ENCODE measurements around the gene PIK3CD. TPM values are rescaled to one million over a fixed set of nuclear protein-coding genes. Genes with fewer than 3 reads are reported as not detected.

The PIK3CD gene
- total and polyA plus RNA-seq, 11 donors, result 1.9 to 18.8 (median 4.0) TPM

DNA sequence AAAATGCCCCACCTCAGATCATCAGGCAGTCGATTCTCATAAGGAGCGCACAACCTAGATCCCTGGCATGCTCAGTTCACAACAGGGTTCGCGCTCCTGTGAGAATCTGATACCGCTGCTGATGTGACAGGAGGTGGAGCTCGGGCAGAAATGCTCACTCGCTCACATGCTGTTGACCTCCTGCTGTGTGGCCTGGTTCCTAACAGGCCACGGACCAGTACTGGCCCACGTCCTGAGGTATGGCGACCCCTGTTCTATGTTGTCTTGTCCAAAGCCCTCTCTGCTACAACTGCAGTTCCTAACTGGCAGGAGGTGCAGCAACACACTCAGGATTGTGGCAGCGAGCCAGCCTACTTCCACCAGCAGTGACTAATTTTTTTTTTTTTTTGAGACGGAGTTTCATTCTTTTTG lies 101.6 kb downstream of the PIK3CD start:
- WGBS, 4 donors, result 65 to 76% (median 71%) methylated on average over 8 to 12 of the region's 12 CpGs
- H3K27me3 ChIP-seq, result no peaks in the 10 kb centered on the region
- H3K4me1 ChIP-seq, result peaks cover 0 to 28% (median 7%) of the 10 kb centered on the region in 12 donors
- H3K27ac ChIP-seq, result no peak overlapping the region
- no peaks in the 10 kb centered on the region for H3K9me3 ChIP-seq
- intact Hi-C loops (cut with DNase I), result no loop called here
- DNase-seq, result peak in 3 of 5 donors; percentile 27 to 62 (median 58)
- H3K36me3 ChIP-seq, result peaks cover 0 to 66% (median 54%) of the 10 kb centered on the region in 9 donors
- no peak overlapping the region for H3K4me3 ChIP-seq
- ATAC-seq, result peak in 2 of 4 donors; percentile 45 to 52
- no peak for TF ChIP-seq POLR2A (IDR thresholded peaks at IDR 0.05)
- no peak for TF ChIP-seq CTCF (IDR thresholded peaks at IDR 0.05)

DNA sequence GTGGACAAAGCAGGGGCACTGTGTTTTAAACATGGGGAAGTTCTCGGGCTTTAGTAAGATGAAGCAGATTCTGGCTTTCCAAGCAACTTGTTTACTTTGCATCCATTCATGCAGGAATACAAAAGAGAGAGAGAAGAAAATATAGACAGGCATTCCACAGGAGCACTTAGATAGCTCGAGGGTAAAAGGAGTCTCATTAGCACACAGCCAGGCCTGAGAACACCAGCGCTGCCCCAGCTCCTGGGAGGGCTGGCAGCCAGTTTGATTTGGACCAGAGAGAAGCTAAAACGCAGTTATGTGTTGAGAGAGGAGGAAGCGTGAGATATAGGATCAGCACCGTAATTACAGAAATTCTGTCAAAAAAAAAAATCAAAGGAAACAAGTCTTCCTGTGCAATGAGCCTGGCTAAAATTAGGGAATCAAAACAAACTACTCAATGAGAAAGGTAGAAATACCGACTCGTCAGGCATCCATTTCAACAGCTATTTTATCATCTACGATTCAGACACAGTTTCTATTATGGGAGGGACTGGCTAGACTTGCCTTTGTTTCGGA lies 104.0 kb downstream of the PIK3CD start:
- ATAC-seq, result peak; percentile 42 to 71 (median 52)
- no peak for DNase-seq
- TF ChIP-seq CTCF (IDR thresholded peaks at IDR 0.05) (no peak), POLR2A (IDR thresholded peaks at IDR 0.05) (no peak)
- peak overlapping the region in 3 of 12 donors; percentile 4 to 24 (median 22) for H3K4me3 ChIP-seq
- intact Hi-C loops (cut with DNase I), result no loop called here
- H3K9me3 ChIP-seq, result no peaks in the 10 kb centered on the region
- H3K27ac ChIP-seq, result peak overlapping the region in 3 of 12 donors; percentile 12 to 65 (median 41)
- H3K36me3 ChIP-seq, result peaks cover 0 to 42% (median 30%) of the 10 kb centered on the region in 9 donors
- WGBS, 4 donors, result 30 to 36% (median 31%) methylated on average over 10 of the region's 10 CpGs
- no peaks in the 10 kb centered on the region for H3K27me3 ChIP-seq
- H3K4me1 ChIP-seq, result peaks cover 0 to 45% (median 16%) of the 10 kb centered on the region in 12 donors

DNA sequence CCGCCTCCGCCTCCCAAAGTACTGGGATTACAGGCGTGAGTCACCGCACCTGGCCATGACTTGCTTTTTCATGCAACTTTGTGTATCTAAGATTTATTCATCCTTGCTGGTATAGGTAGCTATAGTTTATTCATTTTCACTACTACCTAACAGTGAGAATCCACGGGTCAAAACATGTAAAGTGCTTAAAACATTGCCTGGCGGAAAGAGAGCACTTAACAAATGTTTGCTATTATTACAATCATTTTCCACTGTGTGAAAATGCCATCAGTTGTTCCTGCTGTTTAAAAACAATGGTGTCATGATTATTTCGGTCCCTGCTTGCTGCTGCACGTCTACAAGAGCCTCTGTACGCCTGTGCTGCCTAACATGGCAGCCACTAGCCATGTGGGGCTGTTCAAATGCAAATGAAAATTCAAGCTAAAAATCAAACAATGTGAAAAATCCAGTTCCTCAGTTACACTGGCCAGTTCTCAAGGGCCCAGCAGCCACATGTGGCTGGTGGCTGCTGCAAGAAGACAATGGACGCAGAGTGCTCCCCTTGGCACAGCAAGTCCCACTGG lies 107.1 kb downstream of the PIK3CD start:
- Histone ChIP-seq H3K9me3 (no peaks in the 10 kb centered on the region), H3K4me3 (no peak overlapping the region), H3K36me3 (peaks cover 0 to 19% (median 9%) of the 10 kb centered on the region in 9 donors), H3K27ac (peak overlapping the region in 5 of 12 donors; percentile 12 to 70 (median 46)), H3K27me3 (no peaks in the 10 kb centered on the region), H3K4me1 (peaks cover 0 to 36% (median 16%) of the 10 kb centered on the region in 12 donors)
- ATAC-seq, result peak; percentile 40 to 71 (median 66)
- DNase-seq, result no peak
- intact Hi-C loops (cut with DNase I), result no loop called here
- TF ChIP-seq CTCF (IDR thresholded peaks at IDR 0.05) (no peak), POLR2A (IDR thresholded peaks at IDR 0.05) (no peak)
- 85 to 93% (median 88%) methylated on average over 10 of the region's 10 CpGs for WGBS, 4 donors

GRCh38 chr1:9759939-9760338 lies 108.4 kb downstream of the PIK3CD start:
- Histone ChIP-seq H3K9me3 (no peaks in the 10 kb centered on the region), H3K4me3 (no peak overlapping the region), H3K27me3 (no peaks in the 10 kb centered on the region), H3K4me1 (peaks cover 0 to 36% (median 16%) of the 10 kb centered on the region in 12 donors), H3K27ac (peak overlapping the region in 4 of 12 donors; percentile 12 to 70 (median 51)), H3K36me3 (peaks cover 0 to 7% (median 0%) of the 10 kb centered on the region in 9 donors)
- DNase-seq (no peak), ATAC-seq (no peak)
- 88 to 96% (median 92%) methylated on average over 2 of the region's 2 CpGs for WGBS, 4 donors
- TF ChIP-seq POLR2A (IDR thresholded peaks at IDR 0.05), result no peak
- TF ChIP-seq CTCF (IDR thresholded peaks at IDR 0.05), result no peak
- intact Hi-C loops (cut with DNase I), result no loop called here
